Uterus (tissue), 4 donors: ENCODE data around the gene PDE8A. TPM values are rescaled to one million over a fixed set of nuclear protein-coding genes. Genes with fewer than 3 reads are reported as not detected.

Source experiments
- DNase-seq, 2 donors: peaks; one replicate each; pipeline ENCODE4 v3.0.0-alpha.2; 2019 to 2020
- H3K27ac ChIP-seq, 2 donors: fragments of 200-600 bp; sonication (generic); 1 replicate in 1 of 2; 2 replicates in 1 of 2; pipeline ENCODE4 v1.5.1; 2016 to 2018
- H3K27me3 ChIP-seq, 2 donors: fragments of 200-600 bp; sonication (generic); one replicate each; pipeline ENCODE4 v1.5.1; 2018 to 2019; ENCODE audit warnings: control low read depth in 1 of 2
- H3K36me3 ChIP-seq, 2 donors: fragments of 200-600 bp; sonication (generic); one replicate each; pipeline ENCODE4 v1.5.1; 2019; ENCODE audit warnings: control low read depth in 1 of 2
- H3K4me1 ChIP-seq, 2 donors: fragments of 200-600 bp; sonication (generic); one replicate each; pipeline ENCODE4 v1.5.1; 2018 to 2019; ENCODE audit warnings: control low read depth in 1 of 2
- H3K4me3 ChIP-seq, 2 donors: fragments of 200-600 bp; sonication (generic); 1 replicate in 1 of 2; 2 replicates in 1 of 2; pipeline ENCODE4 v1.5.1; 2018 to 2019; ENCODE audit warnings: mild to moderate bottlenecking in 1 of 2
- H3K9me3 ChIP-seq, 2 donors: fragments of 200-600 bp; sonication (generic); one replicate each; pipeline ENCODE4 v1.5.1; 2019; ENCODE audit warnings: control low read depth in 1 of 2
- POLR2A ChIP-seq, 2 donors: fragments of 450-650 bp; IDR thresholded peaks; one replicate each; pipeline ENCODE4 v1.6.1; 2016; ENCODE audit warnings: antibody characterized with exemption in 2 of 2, mild to moderate bottlenecking in 1 of 2, moderate library complexity in 1 of 2
- intact Hi-C: fragments of 100-400 bp; cut with DNase I; formaldehyde crosslinking; loops from one replicate; pipeline ENCODE4 v1.15.1; 2023; ENCODE audit warnings: low total_unique reads
- total RNA-seq, 4 donors: library from RNA; depleted of rRNA in 3 of 4; stranded (reverse); fragments of >200 nt in 3 of 4; gene quantifications; one replicate each; pipeline versions ENCODE4 v1.1.0 to v1.2.4, GENCODE V29; 2014 to 2023
- TF ChIP-seq, protein P1 (sequence below), 4 experiments: fragments of 200-600 bp in 2 of 4; fragments of 450-650 bp in 2 of 4; sonication (generic) in 2 of 4; IDR thresholded peaks; one replicate each; pipeline ENCODE4 v1.5.1; 2016 to 2019; ENCODE audit warnings: antibody characterized with exemption in 4 of 4, mild to moderate bottlenecking in 2 of 4, moderate library complexity in 1 of 4
- donor health status: DM: yes; HTN: yes; CAD: no.

PDE8A gene
- total RNA-seq, 4 donors from 2014 or later: 25.1 to 67.0 (median 34.0) TPM

DNA sequence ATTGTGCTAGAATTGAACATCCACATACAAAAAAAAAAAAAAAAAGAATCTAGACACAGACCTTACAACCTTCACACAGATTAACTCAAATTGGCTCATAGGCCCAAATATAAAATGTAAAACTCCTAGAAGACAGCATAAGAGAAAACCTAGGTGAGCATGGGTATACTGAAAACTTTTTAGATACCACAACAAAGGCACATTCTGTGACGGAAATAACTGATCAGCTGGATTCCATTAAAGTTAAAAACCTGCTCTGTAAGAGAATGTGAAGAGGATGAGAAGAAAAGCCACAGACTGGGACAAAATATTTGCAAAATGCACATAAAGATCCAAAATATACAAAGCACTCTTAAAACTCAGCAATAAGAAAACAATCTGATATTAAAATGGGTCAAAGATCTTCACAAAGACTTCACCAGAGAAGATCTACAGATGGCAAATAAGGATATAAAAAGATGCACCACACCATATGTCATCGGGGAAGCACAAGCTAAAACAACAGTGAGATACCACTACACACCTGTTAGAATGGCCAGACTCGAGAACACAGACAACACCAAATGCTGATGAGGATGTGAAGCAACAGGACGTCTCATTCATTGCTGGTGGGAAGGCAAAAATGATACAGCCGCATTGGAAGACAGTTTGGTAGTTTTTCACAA, 167.9 kb downstream of the PDE8A start:
- no peak overlapping the region for H3K4me3 ChIP-seq
- H3K4me1 ChIP-seq: no peaks in the 10 kb centered on the region
- H3K9me3 ChIP-seq: no peaks in the 10 kb centered on the region
- DNase-seq: no peak
- H3K27ac ChIP-seq: no peak overlapping the region
- intact Hi-C loops: no loop called here
- H3K36me3 ChIP-seq: no peaks in the 10 kb centered on the region
- no peaks in the 10 kb centered on the region for H3K27me3 ChIP-seq
- TF ChIP-seq, protein P1, sequence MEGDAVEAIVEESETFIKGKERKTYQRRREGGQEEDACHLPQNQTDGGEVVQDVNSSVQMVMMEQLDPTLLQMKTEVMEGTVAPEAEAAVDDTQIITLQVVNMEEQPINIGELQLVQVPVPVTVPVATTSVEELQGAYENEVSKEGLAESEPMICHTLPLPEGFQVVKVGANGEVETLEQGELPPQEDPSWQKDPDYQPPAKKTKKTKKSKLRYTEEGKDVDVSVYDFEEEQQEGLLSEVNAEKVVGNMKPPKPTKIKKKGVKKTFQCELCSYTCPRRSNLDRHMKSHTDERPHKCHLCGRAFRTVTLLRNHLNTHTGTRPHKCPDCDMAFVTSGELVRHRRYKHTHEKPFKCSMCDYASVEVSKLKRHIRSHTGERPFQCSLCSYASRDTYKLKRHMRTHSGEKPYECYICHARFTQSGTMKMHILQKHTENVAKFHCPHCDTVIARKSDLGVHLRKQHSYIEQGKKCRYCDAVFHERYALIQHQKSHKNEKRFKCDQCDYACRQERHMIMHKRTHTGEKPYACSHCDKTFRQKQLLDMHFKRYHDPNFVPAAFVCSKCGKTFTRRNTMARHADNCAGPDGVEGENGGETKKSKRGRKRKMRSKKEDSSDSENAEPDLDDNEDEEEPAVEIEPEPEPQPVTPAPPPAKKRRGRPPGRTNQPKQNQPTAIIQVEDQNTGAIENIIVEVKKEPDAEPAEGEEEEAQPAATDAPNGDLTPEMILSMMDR (IDR thresholded peaks at IDR 0.05): no peak

DNA sequence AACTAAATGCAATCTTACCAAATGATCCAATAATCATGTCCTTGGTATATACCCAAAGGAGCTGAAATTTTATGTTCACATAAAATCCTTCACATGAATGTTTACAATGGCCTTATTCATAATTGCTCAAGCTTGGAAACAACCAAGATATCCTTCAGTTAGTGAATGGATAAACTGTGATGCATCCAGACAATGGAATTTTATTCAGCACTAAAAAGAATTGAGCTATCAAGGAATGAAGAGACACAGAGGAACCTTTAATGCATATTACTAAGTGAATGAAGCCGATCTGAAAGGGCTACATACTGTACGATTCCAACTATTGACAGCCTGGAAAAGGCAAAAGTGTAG, 168.4 kb downstream of the PDE8A start:
- Histone ChIP-seq H3K27ac (no peak overlapping the region), H3K27me3 (no peaks in the 10 kb centered on the region), H3K4me3 (no peak overlapping the region), H3K36me3 (no peaks in the 10 kb centered on the region), H3K4me1 (no peaks in the 10 kb centered on the region), H3K9me3 (no peaks in the 10 kb centered on the region)
- TF ChIP-seq, protein P1 (IDR thresholded peaks at IDR 0.05): no peak
- no peak for TF ChIP-seq POLR2A (IDR thresholded peaks at IDR 0.05)
- no peak for DNase-seq
- intact Hi-C loops: no loop called here

DNA sequence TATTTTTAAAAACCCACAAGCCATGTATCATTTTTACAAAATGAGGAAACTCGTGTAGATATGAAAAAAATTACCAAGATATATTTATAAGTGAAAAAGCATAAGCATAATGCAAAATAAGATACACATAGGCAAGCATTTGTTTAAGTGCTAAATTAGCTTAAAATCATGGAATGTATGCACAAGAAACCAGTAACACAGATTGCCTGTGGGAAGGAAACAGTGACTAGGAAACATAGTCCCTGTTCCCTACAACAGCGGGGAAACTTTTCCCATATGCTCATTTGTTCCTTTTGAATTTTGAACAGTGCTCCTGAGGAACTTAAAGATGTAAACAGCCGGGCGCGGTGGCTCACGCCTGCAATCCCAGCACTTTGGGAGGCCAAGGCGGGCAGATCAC, 169.5 kb downstream of the PDE8A start:
- no peak for DNase-seq
- intact Hi-C loops: no loop called here
- TF ChIP-seq, protein P1 (IDR thresholded peaks at IDR 0.05): no peak
- no peak for TF ChIP-seq POLR2A (IDR thresholded peaks at IDR 0.05)
- H3K36me3 ChIP-seq: no peaks in the 10 kb centered on the region
- H3K27me3 ChIP-seq: no peaks in the 10 kb centered on the region
- no peaks in the 10 kb centered on the region for H3K4me1 ChIP-seq
- H3K9me3 ChIP-seq: no peaks in the 10 kb centered on the region
- no peak overlapping the region for H3K27ac ChIP-seq
- H3K4me3 ChIP-seq: no peak overlapping the region

DNA sequence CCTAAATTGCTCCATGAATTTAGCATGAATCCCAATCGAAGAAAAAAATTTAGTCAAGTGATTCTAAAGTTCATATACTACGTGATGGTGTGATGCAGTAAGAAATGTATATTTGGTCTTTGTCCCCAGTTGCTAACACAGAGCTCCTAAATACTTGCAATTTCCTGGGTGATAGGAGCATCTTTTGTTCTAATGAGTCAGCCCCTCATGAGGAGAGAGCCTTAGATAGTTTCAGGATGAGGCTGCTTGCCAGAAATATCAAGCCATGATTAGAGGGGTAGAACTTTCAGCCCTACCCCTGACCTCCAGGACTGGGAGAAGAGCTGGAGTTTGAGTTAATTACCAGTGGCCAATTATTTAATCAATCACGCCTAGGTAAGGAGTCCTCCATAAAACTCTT, 170.2 kb downstream of the PDE8A start:
- Histone ChIP-seq H3K36me3 (no peaks in the 10 kb centered on the region), H3K27ac (no peak overlapping the region), H3K27me3 (no peaks in the 10 kb centered on the region), H3K4me1 (no peaks in the 10 kb centered on the region), H3K4me3 (no peak overlapping the region), H3K9me3 (no peaks in the 10 kb centered on the region)
- no peak for DNase-seq
- TF ChIP-seq, protein P1 (IDR thresholded peaks at IDR 0.05): no peak
- TF ChIP-seq POLR2A (IDR thresholded peaks at IDR 0.05): no peak
- intact Hi-C loops: no loop called here

DNA sequence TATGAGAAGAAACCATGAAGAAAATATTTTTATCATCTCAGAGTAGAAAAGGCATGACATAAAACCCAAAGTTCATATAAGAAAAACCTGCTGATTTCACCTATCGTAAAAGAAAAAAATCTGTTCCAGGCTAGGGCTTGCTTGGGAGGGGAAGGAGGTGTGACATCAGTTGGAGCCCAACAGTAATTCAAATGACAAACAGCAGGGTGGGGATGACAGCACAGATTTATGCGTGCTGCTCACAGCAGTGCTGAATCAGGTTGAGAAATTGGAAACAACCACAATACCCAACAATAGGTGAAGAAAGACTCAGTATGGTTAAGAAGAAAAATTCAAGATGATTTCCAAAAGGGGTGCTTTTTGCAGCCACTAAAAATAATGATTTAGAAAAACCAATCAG, 172.4 kb downstream of the PDE8A start:
- DNase-seq: no peak
- Histone ChIP-seq H3K4me3 (no peak overlapping the region), H3K9me3 (no peaks in the 10 kb centered on the region), H3K36me3 (no peaks in the 10 kb centered on the region), H3K27me3 (no peaks in the 10 kb centered on the region), H3K4me1 (no peaks in the 10 kb centered on the region), H3K27ac (no peak overlapping the region)
- TF ChIP-seq, protein P1 (IDR thresholded peaks at IDR 0.05): no peak
- TF ChIP-seq POLR2A (IDR thresholded peaks at IDR 0.05): no peak
- intact Hi-C loops: no loop called here
